HT1080 (cell line): ENCODE results near the gene RBL1. TPM values are rescaled to one million over a fixed set of nuclear protein-coding genes. Genes with fewer than 3 reads are reported as not detected.
"Not testable (repeated sequence)": the region's sequence is repeated elsewhere in the genome, so short reads cannot be mapped to it uniquely, and the experiment has no call there.

Experiments
- DNase-seq: peaks from one replicate; pipeline ENCODE4 v3.0.0-alpha.2; 2015; ENCODE audit warnings: low read depth
- polyA plus RNA-seq, 2 experiments: library from polyadenylated mRNA; depleted of rRNA; stranded (reverse); fragments of >200 nt; gene quantifications; 2 replicates each; pipeline ENCODE4 v1.2.3, GENCODE V29; 2015
- total RNA-seq: library from RNA; depleted of rRNA; stranded (reverse); fragments of >200 nt; shearing (Covaris generic); gene quantifications from 2 replicates; pipeline ENCODE4 v1.2.3, GENCODE V29; 2014; rRNA removed

RBL1 gene, protein sequence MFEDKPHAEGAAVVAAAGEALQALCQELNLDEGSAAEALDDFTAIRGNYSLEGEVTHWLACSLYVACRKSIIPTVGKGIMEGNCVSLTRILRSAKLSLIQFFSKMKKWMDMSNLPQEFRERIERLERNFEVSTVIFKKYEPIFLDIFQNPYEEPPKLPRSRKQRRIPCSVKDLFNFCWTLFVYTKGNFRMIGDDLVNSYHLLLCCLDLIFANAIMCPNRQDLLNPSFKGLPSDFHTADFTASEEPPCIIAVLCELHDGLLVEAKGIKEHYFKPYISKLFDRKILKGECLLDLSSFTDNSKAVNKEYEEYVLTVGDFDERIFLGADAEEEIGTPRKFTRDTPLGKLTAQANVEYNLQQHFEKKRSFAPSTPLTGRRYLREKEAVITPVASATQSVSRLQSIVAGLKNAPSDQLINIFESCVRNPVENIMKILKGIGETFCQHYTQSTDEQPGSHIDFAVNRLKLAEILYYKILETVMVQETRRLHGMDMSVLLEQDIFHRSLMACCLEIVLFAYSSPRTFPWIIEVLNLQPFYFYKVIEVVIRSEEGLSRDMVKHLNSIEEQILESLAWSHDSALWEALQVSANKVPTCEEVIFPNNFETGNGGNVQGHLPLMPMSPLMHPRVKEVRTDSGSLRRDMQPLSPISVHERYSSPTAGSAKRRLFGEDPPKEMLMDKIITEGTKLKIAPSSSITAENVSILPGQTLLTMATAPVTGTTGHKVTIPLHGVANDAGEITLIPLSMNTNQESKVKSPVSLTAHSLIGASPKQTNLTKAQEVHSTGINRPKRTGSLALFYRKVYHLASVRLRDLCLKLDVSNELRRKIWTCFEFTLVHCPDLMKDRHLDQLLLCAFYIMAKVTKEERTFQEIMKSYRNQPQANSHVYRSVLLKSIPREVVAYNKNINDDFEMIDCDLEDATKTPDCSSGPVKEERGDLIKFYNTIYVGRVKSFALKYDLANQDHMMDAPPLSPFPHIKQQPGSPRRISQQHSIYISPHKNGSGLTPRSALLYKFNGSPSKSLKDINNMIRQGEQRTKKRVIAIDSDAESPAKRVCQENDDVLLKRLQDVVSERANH
- total RNA-seq = 14.4 and 24.1 TPM in 2 replicates
- 7.8 and 8.6 TPM in 2 replicates for polyA plus RNA-seq (2015; cell fraction: cytosol; rRNA removed)
- polyA plus RNA-seq (2015; cell fraction: nucleus; rRNA removed) = 10.9 and 12.9 TPM in 2 replicates

DNA sequence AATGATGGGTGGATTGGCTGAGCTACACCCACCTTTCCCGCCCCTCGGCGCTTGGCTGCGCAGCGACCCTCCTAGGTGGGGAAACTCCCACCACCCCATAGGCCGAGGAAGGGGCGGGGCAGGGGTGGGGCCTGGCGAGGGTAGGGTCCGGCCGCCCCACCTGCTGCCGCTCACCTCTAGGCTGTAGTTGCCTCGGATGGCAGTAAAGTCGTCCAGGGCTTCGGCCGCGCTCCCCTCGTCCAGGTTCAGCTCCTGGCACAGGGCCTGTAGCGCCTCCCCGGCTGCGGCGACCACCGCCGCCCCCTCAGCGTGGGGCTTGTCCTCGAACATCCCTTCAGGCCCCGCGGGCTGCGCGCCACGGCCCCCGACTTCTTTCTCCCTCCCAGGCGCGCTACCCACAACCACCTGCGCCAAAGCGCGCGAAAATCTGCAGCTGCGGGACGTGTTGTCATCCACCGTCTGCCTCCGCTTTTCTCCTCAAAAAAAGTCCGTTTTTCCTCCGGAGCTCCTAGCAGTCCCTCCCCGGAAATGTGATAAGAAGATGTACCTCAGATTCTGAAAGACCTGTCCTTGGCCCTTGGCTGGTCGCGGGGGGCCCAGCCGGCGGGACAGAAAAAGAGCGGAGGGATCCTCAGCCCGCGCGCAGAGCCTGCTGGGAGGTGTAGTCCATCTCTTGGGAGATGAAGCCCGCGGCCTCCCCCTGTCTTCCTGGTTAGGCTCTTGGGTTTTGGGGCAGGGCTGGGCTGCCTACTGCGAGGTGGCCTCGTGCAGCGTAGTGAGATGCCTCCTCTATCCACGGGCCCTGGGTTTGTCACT is at the start of gene RBL1:
Gene RBL1 (minus strand): TSS at position 399 of the 816 bp plus-strand sequence. CDS start 69 bp downstream, at position 330.
- DNase-seq = peak; percentile 81

GRCh38 chr20:37144856-37145404 is 49.1 kb upstream of the RBL1 start:
- DNase-seq = no peak

DNA sequence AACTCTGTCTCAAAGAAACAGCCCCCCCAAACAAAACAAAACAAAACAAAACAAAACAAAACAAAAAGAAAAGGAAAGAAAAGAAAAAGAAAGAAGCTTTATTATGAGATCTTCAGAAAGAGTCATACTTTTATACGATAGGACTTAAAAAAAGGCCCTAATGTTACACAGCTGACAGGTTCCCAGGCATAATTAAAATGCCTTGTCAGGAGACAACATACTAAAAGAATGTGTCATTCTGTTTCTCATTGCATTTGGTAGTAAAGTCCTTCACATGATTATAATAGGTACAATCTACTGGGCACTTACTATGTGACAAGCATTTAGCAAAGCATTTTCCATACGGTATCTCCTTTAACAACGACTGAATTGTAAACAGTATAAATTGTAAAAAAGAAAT is 46.9 kb upstream of the RBL1 start:
- DNase-seq = no peak

GRCh38 chr20:37137547-37137946 is 41.8 kb upstream of the RBL1 start:
- no peak for DNase-seq

DNA sequence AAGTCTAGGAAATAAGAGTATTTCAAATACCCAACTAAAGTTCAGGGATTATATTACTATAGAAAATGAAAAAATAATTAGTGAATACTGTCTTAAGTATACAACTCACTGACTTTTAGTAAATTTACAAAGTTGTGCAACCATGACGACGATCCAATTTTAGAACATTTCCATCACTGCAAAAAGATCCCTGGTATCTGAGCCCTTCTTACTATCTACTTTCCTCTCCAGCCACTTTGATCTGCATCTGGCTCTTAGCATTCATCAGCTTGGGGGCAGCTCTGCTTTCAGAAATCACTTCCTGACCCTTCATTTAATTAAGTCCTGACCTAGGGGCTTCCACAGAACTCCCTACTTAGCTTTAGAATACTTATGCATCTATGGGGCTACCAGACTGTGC is 38.2 kb upstream of the RBL1 start:
- no peak for DNase-seq

- DNase-seq = no peak
These were observed 35.7 kb upstream of the RBL1 start for GRCh38 chr20:37131486-37131885.

GRCh38 chr20:37128803-37129202 is 33.0 kb upstream of the RBL1 start:
- DNase-seq = no peak

DNA sequence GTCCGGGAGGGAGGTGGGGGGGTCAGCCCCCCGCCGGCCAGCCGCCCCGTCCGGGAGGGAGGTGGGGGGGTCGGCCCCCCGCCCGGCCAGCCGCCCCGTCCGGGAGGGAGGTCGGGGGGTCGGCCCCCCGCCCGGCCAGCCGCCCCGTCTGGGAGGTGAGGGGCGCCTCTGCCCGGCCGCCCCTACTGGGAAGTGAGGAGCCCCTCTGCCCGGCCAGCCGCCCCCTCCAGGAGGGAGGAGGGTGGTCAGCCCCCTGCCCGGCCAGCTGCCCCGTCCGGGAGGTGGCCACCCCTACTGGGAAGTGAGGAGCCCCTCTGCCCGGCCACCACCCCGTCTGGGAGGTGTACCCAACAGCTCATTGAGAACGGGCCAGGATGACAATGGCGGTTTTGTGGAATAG is 30.5 kb upstream of the RBL1 start:
- not testable (repeated sequence) for DNase-seq

- DNase-seq = no peak
These were observed 27.6 kb upstream of the RBL1 start for GRCh38 chr20:37123441-37123840.

DNA sequence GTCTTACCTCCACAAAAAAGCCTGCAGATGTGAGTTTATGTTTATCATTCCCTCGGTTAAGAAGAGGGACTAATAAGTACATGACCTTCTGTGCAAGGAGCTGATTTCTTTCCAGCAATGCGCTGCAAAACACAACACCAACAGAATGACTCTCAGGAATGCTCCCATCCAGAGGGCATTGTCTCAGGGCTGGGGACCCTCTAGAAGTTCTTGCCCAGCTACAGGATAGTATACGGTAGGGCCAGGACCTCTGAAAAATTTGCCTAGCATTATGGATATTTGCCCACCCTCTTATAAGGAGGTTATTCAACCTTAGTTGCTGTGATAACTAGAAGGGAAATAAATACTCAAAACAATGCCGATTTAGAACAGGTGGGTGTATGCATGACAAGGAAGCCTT is 24.7 kb upstream of the RBL1 start:
- no peak for DNase-seq

DNA sequence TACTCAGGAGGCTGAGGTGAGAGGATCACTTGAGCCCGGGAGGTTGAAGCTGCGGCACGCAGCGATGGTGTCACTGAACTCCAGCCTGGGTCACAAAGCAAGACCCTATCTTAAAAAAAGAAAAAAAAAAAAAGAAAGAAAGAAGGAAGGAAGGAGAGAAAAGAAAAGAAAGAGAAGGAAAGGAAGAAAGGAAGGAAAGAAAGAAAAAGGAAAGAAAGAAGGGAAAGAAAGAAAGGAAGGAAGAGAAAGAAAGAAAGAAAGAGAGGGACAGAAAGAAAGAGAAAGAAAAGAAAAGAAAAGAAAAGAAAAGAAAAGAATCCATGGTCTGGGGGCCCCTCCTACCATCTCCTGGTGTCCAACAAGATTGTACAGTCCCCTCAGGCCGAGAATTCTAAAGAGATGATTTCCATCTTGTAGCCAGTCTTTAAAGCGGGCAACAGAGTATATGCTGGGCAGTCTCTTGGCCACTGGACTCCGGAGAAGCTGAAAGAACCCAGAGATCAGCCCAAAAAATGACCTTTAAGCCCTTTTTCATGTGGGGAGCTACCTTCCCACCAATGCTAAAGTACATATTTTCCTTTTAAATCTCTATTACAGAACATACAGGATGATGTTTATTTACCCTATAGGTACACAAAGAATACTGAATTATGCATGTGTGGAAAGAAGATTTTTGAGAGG is 23.7 kb upstream of the RBL1 start:
- no peak for DNase-seq

DNA sequence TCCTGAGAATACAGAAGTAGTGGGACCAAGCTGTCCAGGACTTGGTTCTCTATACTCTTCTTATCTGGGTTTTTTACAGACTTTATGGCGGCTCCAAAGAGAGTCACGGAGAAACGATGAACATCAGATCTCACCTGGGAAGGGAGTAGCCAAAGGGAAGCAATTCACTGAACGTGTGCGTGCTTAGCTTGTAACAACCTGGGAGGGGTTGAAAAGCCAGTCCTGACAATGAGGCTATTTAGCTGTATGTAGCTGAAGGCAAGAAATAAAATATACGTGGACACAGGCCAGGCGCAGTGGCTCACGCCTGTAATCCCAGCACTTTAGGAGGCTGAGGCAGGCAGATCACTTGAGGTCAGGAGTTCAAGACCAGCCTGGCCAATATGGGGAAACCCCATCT is 18.2 kb upstream of the RBL1 start:
- no peak for DNase-seq

- DNase-seq = no peak
These were observed 16.2 kb upstream of the RBL1 start for GRCh38 chr20:37111926-37112455.

- DNase-seq = no peak
These were observed 12.9 kb upstream of the RBL1 start for GRCh38 chr20:37108676-37109075.

DNA sequence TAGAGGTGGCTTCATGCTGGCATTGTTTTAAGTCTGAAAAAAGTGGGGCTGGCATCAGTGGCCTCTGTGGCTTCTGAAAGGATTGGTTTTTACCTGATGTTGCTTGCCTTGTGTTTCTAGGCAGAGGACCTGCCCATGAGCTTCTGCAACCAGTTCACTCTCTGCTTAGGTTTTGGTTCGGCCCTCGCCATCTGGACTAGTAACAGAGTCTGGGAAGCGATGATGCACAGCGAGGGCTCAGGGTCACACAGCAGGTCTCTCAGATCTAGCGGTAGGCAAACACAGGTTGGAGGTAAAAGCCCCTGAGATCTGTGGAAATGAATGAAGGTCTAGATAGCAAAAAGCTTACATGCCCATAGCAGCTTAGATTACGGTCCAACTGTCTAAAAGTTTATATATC is 6.8 kb upstream of the RBL1 start:
- DNase-seq = no peak

GRCh38 chr20:37096415-37097041 is 731 bp upstream of the RBL1 start:
- DNase-seq = no peak

DNA sequence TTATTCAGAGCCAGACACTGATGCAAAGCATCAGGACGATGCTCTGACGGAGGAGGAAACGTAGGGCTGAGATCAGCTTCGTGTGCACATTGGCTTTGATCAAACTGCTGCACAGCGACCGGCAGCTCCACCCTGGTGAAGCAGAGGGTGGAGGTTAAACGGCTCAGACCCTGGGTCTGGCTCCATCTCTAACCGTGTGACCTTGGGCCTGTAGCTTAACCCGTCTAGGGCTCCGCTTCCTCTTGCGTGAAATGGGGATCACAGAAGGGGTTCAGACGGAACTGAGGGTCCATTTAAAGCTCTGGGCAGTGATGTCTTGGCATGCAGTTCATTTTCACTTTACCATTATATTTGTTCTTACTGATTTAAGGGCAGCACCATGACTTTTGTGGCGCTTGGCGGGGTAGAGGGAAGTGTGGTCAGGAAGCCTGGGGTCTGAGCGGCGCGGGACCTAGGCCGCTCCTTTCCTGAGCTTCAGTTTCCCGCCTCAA is 644 bp downstream of the RBL1 start:
- DNase-seq = no peak

DNA sequence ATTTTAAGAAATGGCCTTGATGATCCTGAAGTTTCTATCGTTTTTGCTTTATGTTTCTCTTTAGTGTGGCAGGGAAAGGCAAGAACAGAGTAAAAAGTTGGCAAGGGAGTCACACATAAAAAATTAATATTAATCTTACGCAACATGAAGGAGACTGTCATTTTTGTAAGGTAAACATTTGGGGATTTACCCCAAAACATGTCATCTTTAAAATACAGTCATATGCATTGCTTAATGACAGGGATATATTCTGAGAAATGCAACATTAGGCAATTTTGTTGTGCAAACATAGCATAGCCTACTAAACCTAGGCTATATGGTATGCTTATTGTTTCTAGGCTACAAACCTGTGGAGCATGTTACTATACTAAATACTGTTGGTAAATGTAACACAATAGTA is 5.4 kb downstream of the RBL1 start:
- DNase-seq = no peak

GRCh38 chr20:37081717-37082289 is 14.0 kb downstream of the RBL1 start:
- DNase-seq = no peak
